Measurements from ENCODE around the gene SH3PXD2A. TPM values are rescaled to one million over a fixed set of nuclear protein-coding genes. Genes with fewer than 3 reads are reported as not detected.
"Not testable (repeated sequence)": the region's sequence is repeated elsewhere in the genome, so short reads cannot be mapped to it uniquely, and the experiment has no call there.

SH3PXD2A gene
- total RNA-seq, 2 donors from 2014 or later = 62.6 to 93.6 TPM

GRCh38 chr10:103787331-103787730 lies 68.0 kb downstream of the SH3PXD2A start:
- intact Hi-C loops (cut with DNase I) = no loop called here

GRCh38 chr10:103786020-103786419 lies 69.4 kb downstream of the SH3PXD2A start:
- DNase-seq (ENCODE audit: low spot score) = no peak
- intact Hi-C loops (cut with DNase I) = no loop called here

More at GRCh38 chr10:103787331-103787730, 68.0 kb downstream of the SH3PXD2A start:
- DNase-seq (ENCODE audit: low spot score) = no peak

GRCh38 chr10:103784723-103785418 lies 70.5 kb downstream of the SH3PXD2A start:
- DNase-seq (ENCODE audit: low spot score) = no peak
- intact Hi-C loops (cut with DNase I) = no loop called here

- no peak for DNase-seq (ENCODE audit: low spot score)
- intact Hi-C loops (cut with DNase I) = no loop called here
These were observed 71.3 kb downstream of the SH3PXD2A start for GRCh38 chr10:103784089-103784488.

GRCh38 chr10:103783681-103784080 lies 71.7 kb downstream of the SH3PXD2A start:
- DNase-seq (ENCODE audit: low spot score) = no peak
- intact Hi-C loops (cut with DNase I) = no loop called here

GRCh38 chr10:103781329-103782061 lies 73.9 kb downstream of the SH3PXD2A start:
- intact Hi-C loops (cut with DNase I) = no loop called here

GRCh38 chr10:103780242-103781149 lies 74.9 kb downstream of the SH3PXD2A start:
- no peak for DNase-seq (ENCODE audit: low spot score)
- intact Hi-C loops (cut with DNase I) = no loop called here

More at GRCh38 chr10:103781329-103782061, 73.9 kb downstream of the SH3PXD2A start:
- DNase-seq (ENCODE audit: low spot score) = no peak

- intact Hi-C loops (cut with DNase I) = no loop called here
- no peak for DNase-seq (ENCODE audit: low spot score)
These were observed 76.8 kb downstream of the SH3PXD2A start for GRCh38 chr10:103778358-103779139.

- intact Hi-C loops (cut with DNase I) = no loop called here
- DNase-seq (ENCODE audit: low spot score) = no peak
These were observed 78.3 kb downstream of the SH3PXD2A start for GRCh38 chr10:103776878-103777591.

GRCh38 chr10:103775776-103776175 lies 79.6 kb downstream of the SH3PXD2A start:
- no peak for DNase-seq (ENCODE audit: low spot score)
- intact Hi-C loops (cut with DNase I) = no loop called here

- intact Hi-C loops (cut with DNase I); DNase-seq (ENCODE audit: low spot score): not testable (repeated sequence)
These were observed 82.5 kb downstream of the SH3PXD2A start for GRCh38 chr10:103772846-103773245.

- intact Hi-C loops (cut with DNase I) = no loop called here
- DNase-seq (ENCODE audit: low spot score) = peak; percentile 94
These were observed 83.1 kb downstream of the SH3PXD2A start for GRCh38 chr10:103772096-103772845.

GRCh38 chr10:103770139-103770538 lies 85.2 kb downstream of the SH3PXD2A start:
- intact Hi-C loops (cut with DNase I) = no loop called here
- no peak for DNase-seq (ENCODE audit: low spot score)

- no peak for DNase-seq (ENCODE audit: low spot score)
- intact Hi-C loops (cut with DNase I) = no loop called here
These were observed 86.2 kb downstream of the SH3PXD2A start for GRCh38 chr10:103769176-103769575.

GRCh38 chr10:103768345-103768744 lies 87.0 kb downstream of the SH3PXD2A start:
- intact Hi-C loops (cut with DNase I) = no loop called here
- DNase-seq (ENCODE audit: low spot score) = no peak

- intact Hi-C loops (cut with DNase I) = no loop called here
- no peak for DNase-seq (ENCODE audit: low spot score)
These were observed 87.6 kb downstream of the SH3PXD2A start for GRCh38 chr10:103767756-103768155.

GRCh38 chr10:103766751-103767505 lies 88.4 kb downstream of the SH3PXD2A start:
- intact Hi-C loops (cut with DNase I) = no loop called here
- no peak for DNase-seq (ENCODE audit: low spot score)
